Neural progenitor cell (in vitro differentiated cells): Measurements from ENCODE around the gene TRPM3. TPM values are rescaled to one million over a fixed set of nuclear protein-coding genes. Genes with fewer than 3 reads are reported as not detected.

Source experiments
- DNase-seq: peaks from one replicate; pipeline ENCODE4 v3.0.0-alpha.2; 2016; ENCODE audit warnings: low spot score
- H2AFZ ChIP-seq: fragments of 200-600 bp; sonication (generic); replicated peaks from 2 replicates; pipeline ENCODE4 v1.6.1; 2016; ENCODE audit warnings: antibody characterized with exemption
- H3F3A ChIP-seq: fragments of 200-600 bp; sonication (generic); 2 replicates; pipeline ENCODE4 v1.6.1; 2016; ENCODE audit warnings: antibody characterized with exemption, low read depth
- H3K27ac ChIP-seq: fragments of 200-600 bp; sonication (generic); 2 replicates; pipeline ENCODE4 v1.5.1; 2016; ENCODE audit warnings: mild to moderate bottlenecking
- H3K27me3 ChIP-seq: fragments of 200-600 bp; sonication (generic); 2 replicates; pipeline ENCODE4 v1.6.1; 2016; ENCODE audit warnings: mild to moderate bottlenecking, moderate library complexity
- H3K36me3 ChIP-seq: fragments of 200-600 bp; sonication (generic); 2 replicates; pipeline ENCODE4 v1.5.1; 2016
- H3K4me1 ChIP-seq: fragments of 200-600 bp; sonication (generic); 2 replicates; pipeline ENCODE4 v1.6.1; 2016; ENCODE audit warnings: mixed run types
- H3K4me2 ChIP-seq: fragments of 200-600 bp; sonication (generic); 2 replicates; pipeline ENCODE4 v1.6.1; 2016
- H3K4me3 ChIP-seq: fragments of 200-600 bp; sonication (generic); 2 replicates; pipeline ENCODE4 v1.5.1; 2016
- H3K79me2 ChIP-seq: fragments of 200-600 bp; sonication (generic); 2 replicates; pipeline ENCODE4 v1.6.1; 2016; ENCODE audit warnings: low read depth
- H3K9ac ChIP-seq: fragments of 200-600 bp; sonication (generic); 2 replicates; pipeline ENCODE4 v1.6.1; 2016
- H3K9me3 ChIP-seq: fragments of 200-600 bp; sonication (generic); 2 replicates; pipeline ENCODE4 v1.5.1; 2016; ENCODE audit warnings: low read depth
- H4K20me1 ChIP-seq: fragments of 200-600 bp; sonication (generic); 2 replicates; pipeline ENCODE4 v1.6.1; 2016; ENCODE audit warnings: low read depth
- H3K27ac Mint-ChIP-seq: 3 replicates; pipeline ENCODE4 v1.8.0; 2021; ENCODE audit warnings: mixed read lengths
- H3K27me3 Mint-ChIP-seq: 2 replicates; pipeline ENCODE4 v1.8.0; 2022; ENCODE audit warnings: low read depth, mild to moderate bottlenecking, inconsistent platforms, moderate library complexity, mixed read lengths; ENCODE audit not compliant: insufficient read depth
- H3K36me3 Mint-ChIP-seq: 3 replicates; pipeline ENCODE4 v1.8.0; 2021; ENCODE audit warnings: mixed read lengths
- H3K4me1 Mint-ChIP-seq: 3 replicates; pipeline ENCODE4 v1.8.0; 2021; ENCODE audit warnings: mixed read lengths
- H3K4me3 Mint-ChIP-seq: 3 replicates; pipeline ENCODE4 v1.8.0; 2021; ENCODE audit warnings: mild to moderate bottlenecking, moderate library complexity, mixed read lengths
- H3K9me3 Mint-ChIP-seq: 3 replicates; pipeline ENCODE4 v1.8.0; 2020; ENCODE audit warnings: mixed read lengths
- EZH2 ChIP-seq: fragments of 200-600 bp; sonication (generic); IDR thresholded peaks from 2 replicates; pipeline ENCODE4 v1.6.1; 2017; ENCODE audit warnings: antibody characterized with exemption, mild to moderate bottlenecking, moderate library complexity
- EZH2phosphoT487 ChIP-seq: fragments of 200-600 bp; sonication (generic); IDR thresholded peaks from 2 replicates; pipeline ENCODE4 v1.6.1; 2017; ENCODE audit warnings: antibody characterized with exemption
- total RNA-seq: library from RNA; depleted of rRNA; stranded (reverse); fragments of >200 nt; gene quantifications from 2 replicates; pipeline ENCODE4 v1.2.3, GENCODE V29; 2015; ENCODE audit warnings: low replicate concordance
- TF ChIP-seq, protein P1 (sequence below): fragments of 200-600 bp; sonication (generic); IDR thresholded peaks from 2 replicates; pipeline ENCODE4 v1.5.1; 2017; ENCODE audit warnings: antibody characterized with exemption, mild to moderate bottlenecking

TRPM3 gene
- total RNA-seq, 1 donor from 2014 or later: 37.2 TPM

- Histone ChIP-seq H3K79me2 (no peaks in the 10 kb centered on the region), H3K9me3 (no peaks in the 10 kb centered on the region), H3K4me3 (no peak overlapping the region), H4K20me1 (no peaks in the 10 kb centered on the region), H3K9ac (no peak overlapping the region), H3F3A (peaks cover 12% of the 10 kb centered on the region), H3K4me2 (no peak overlapping the region), H3K27me3 (no peaks in the 10 kb centered on the region), H3K4me1 (peaks cover 27% of the 10 kb centered on the region), H3K27ac (no peak overlapping the region), H2AFZ (no peak overlapping the region), H3K36me3 (no peaks in the 10 kb centered on the region)
- no peak for DNase-seq
- Mint-ChIP-seq H3K4me1 (peaks cover 15% of the 10 kb centered on the region), H3K27me3 (peaks cover 2% of the 10 kb centered on the region), H3K4me3 (no peak overlapping the region), H3K27ac (no peak overlapping the region), H3K36me3 (peaks cover 7% of the 10 kb centered on the region), H3K9me3 (no peaks in the 10 kb centered on the region)
- TF ChIP-seq EZH2phosphoT487: no peak
- TF ChIP-seq, protein P1, sequence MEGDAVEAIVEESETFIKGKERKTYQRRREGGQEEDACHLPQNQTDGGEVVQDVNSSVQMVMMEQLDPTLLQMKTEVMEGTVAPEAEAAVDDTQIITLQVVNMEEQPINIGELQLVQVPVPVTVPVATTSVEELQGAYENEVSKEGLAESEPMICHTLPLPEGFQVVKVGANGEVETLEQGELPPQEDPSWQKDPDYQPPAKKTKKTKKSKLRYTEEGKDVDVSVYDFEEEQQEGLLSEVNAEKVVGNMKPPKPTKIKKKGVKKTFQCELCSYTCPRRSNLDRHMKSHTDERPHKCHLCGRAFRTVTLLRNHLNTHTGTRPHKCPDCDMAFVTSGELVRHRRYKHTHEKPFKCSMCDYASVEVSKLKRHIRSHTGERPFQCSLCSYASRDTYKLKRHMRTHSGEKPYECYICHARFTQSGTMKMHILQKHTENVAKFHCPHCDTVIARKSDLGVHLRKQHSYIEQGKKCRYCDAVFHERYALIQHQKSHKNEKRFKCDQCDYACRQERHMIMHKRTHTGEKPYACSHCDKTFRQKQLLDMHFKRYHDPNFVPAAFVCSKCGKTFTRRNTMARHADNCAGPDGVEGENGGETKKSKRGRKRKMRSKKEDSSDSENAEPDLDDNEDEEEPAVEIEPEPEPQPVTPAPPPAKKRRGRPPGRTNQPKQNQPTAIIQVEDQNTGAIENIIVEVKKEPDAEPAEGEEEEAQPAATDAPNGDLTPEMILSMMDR: no peak
- no peak for TF ChIP-seq EZH2
These were observed 332.3 kb downstream of the TRPM3 start for GRCh38 chr9:70789086-70789485.

- no peak for DNase-seq
These were observed 337.0 kb downstream of the TRPM3 start for GRCh38 chr9:70784456-70784855.

DNA sequence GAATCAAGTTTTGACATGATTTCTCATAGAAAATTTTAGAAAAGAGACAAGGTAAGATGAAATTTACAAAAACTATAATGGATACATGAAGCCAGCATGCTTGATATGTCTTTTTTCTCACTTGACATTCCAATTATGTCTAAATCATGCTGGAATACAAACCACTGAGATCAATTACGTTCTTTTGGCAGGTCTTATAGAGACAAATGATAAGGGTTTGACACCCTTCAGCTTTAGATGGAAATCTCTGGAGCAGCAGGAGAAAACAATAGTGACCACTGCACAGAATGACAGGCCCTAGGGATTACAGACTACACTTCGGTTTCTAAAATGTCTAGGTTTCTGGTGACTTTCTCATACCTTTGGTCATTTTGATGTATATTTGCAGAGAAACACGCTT is 342.9 kb downstream of the TRPM3 start:
- Mint-ChIP-seq H3K4me1 (peaks cover 20% of the 10 kb centered on the region), H3K27me3 (no peaks in the 10 kb centered on the region), H3K27ac (no peak overlapping the region), H3K36me3 (peaks cover 24% of the 10 kb centered on the region), H3K9me3 (peaks cover 2% of the 10 kb centered on the region), H3K4me3 (no peak overlapping the region)
- DNase-seq: no peak
- H3K36me3 ChIP-seq: no peaks in the 10 kb centered on the region
- H3K9ac ChIP-seq: no peak overlapping the region
- no peaks in the 10 kb centered on the region for H3K27me3 ChIP-seq
- H3K4me1 ChIP-seq: peaks cover 6% of the 10 kb centered on the region
- H3F3A ChIP-seq: no peaks in the 10 kb centered on the region
- H4K20me1 ChIP-seq: no peaks in the 10 kb centered on the region
- H3K9me3 ChIP-seq: no peaks in the 10 kb centered on the region
- H3K79me2 ChIP-seq: no peaks in the 10 kb centered on the region
- TF ChIP-seq EZH2: no peak
- TF ChIP-seq, protein P1: no peak
- no peak for TF ChIP-seq EZH2phosphoT487
- no peak overlapping the region for H3K4me3 ChIP-seq
- no peak overlapping the region for H3K4me2 ChIP-seq
- no peak overlapping the region for H3K27ac ChIP-seq
- no peak overlapping the region for H2AFZ ChIP-seq

More at GRCh38 chr9:70784456-70784855, 337.0 kb downstream of the TRPM3 start:
- Histone ChIP-seq H4K20me1 (no peaks in the 10 kb centered on the region), H3K36me3 (no peaks in the 10 kb centered on the region), H3K9ac (no peak overlapping the region), H3K9me3 (no peaks in the 10 kb centered on the region), H3F3A (no peaks in the 10 kb centered on the region), H3K4me3 (no peak overlapping the region), H3K27me3 (no peaks in the 10 kb centered on the region), H3K79me2 (no peaks in the 10 kb centered on the region), H3K4me2 (no peak overlapping the region), H2AFZ (no peak overlapping the region), H3K27ac (no peak overlapping the region), H3K4me1 (peaks cover under 1% of the 10 kb centered on the region)
- no peaks in the 10 kb centered on the region for H3K27me3 Mint-ChIP-seq
- peaks cover 2% of the 10 kb centered on the region for H3K9me3 Mint-ChIP-seq
- peak overlapping the region; percentile 6 for H3K27ac Mint-ChIP-seq
- peaks cover 20% of the 10 kb centered on the region for H3K36me3 Mint-ChIP-seq
- H3K4me3 Mint-ChIP-seq: no peak overlapping the region
- no peaks in the 10 kb centered on the region for H3K4me1 Mint-ChIP-seq
- TF ChIP-seq EZH2phosphoT487: no peak
- TF ChIP-seq, protein P1: no peak
- TF ChIP-seq EZH2: no peak
